GF-D8 (cell line): ENCODE measurements around the gene NUDC.
"Not testable (repeated sequence)": the region's sequence is repeated elsewhere in the genome, so short reads cannot be mapped to it uniquely, and the experiment has no call there.

Experiments used
- DNase-seq: peaks from one replicate; lab custom pipeline; 2025; lab: John Stamatoyannopoulos, UW

Gene NUDC

GRCh38 chr1:26951821-26952497 is 30.4 kb downstream of the NUDC start:
- no peak for DNase-seq

GRCh38 chr1:26953374-26953773 is 31.8 kb downstream of the NUDC start:
- no peak for DNase-seq

- DNase-seq: no peak
Observed at GRCh38 chr1:26956321-26956720, 34.8 kb downstream of the NUDC start.

GRCh38 chr1:26957306-26957705 is 35.8 kb downstream of the NUDC start:
- no peak for DNase-seq

- no peak for DNase-seq
Observed at GRCh38 chr1:26959270-26959669, 37.7 kb downstream of the NUDC start.

GRCh38 chr1:26959722-26960624 is 38.4 kb downstream of the NUDC start, which contains the start of gene KDF1:
KDF1 (minus strand) TSS chr1:26960468; CDS start chr1:26952380, 8,088 bp downstream.
- no peak for DNase-seq

- no peak for DNase-seq
Observed at GRCh38 chr1:26960625-26960966, 39.1 kb downstream of the NUDC start.

GRCh38 chr1:26961826-26962225 is 40.3 kb downstream of the NUDC start:
- no peak for DNase-seq

- DNase-seq: no peak
Observed at GRCh38 chr1:26965213-26965612, 43.7 kb downstream of the NUDC start.

GRCh38 chr1:26965628-26966027 is 44.1 kb downstream of the NUDC start:
- DNase-seq: no peak

GRCh38 chr1:26970810-26971209 is 49.3 kb downstream of the NUDC start:
- no peak for DNase-seq

- no peak for DNase-seq
Observed at GRCh38 chr1:26971590-26971989, 50.0 kb downstream of the NUDC start.

- DNase-seq: no peak
Observed at GRCh38 chr1:26972390-26972789, 50.8 kb downstream of the NUDC start.

GRCh38 chr1:26972821-26973220 is 51.3 kb downstream of the NUDC start:
- DNase-seq: no peak

GRCh38 chr1:26976621-26977510 is 55.3 kb downstream of the NUDC start:
- DNase-seq: no peak

GRCh38 chr1:26978901-26979300 is 57.4 kb downstream of the NUDC start:
- DNase-seq: no peak

GRCh38 chr1:26981146-26981846 is 59.8 kb downstream of the NUDC start:
- DNase-seq: no peak

GRCh38 chr1:26983863-26984262 is 62.3 kb downstream of the NUDC start:
- DNase-seq: no peak

GRCh38 chr1:26984291-26984690 is 62.7 kb downstream of the NUDC start:
- no peak for DNase-seq

GRCh38 chr1:26986658-26987057 is 65.1 kb downstream of the NUDC start:
- DNase-seq: no peak

- not testable (repeated sequence) for DNase-seq
Observed at GRCh38 chr1:26989403-26990109, 68.0 kb downstream of the NUDC start.
